GM19043 (cell line): Measurements from ENCODE around the gene TSPEAR.

Experiments
- ATAC-seq: cut with Tn5 transposase; IDR thresholded peaks from one replicate; pipeline ENCODE4 v1.9.1; 2021; ENCODE audit warnings: low read depth; ENCODE audit not compliant: unreplicated experiment

TSPEAR gene

GRCh38 chr21:44711327-44712202 lies at the start of gene TSPEAR:
TSS of gene TSPEAR (minus strand) at chr21:44711572. CDS start at chr21:44711514, 58 bp downstream.
- ATAC-seq, result no peak

GRCh38 chr21:44760376-44760775 lies 49.0 kb upstream of the TSPEAR start:
- ATAC-seq, result no peak

- ATAC-seq, result no peak
Observed at GRCh38 chr21:44759628-44760285, 48.4 kb upstream of the TSPEAR start.

- ATAC-seq, result no peak
Observed at GRCh38 chr21:44758781-44759627, 47.6 kb upstream of the TSPEAR start.

- no peak for ATAC-seq
Observed at GRCh38 chr21:44758141-44758561, 46.8 kb upstream of the TSPEAR start.

- ATAC-seq, result no peak
Observed at GRCh38 chr21:44757731-44758130, 46.4 kb upstream of the TSPEAR start.

GRCh38 chr21:44756423-44757185 lies 45.2 kb upstream of the TSPEAR start:
- no peak for ATAC-seq

- no peak for ATAC-seq
Observed at GRCh38 chr21:44755227-44755626, 43.9 kb upstream of the TSPEAR start.

GRCh38 chr21:44753357-44753756 lies 42.0 kb upstream of the TSPEAR start:
- ATAC-seq, result no peak

- ATAC-seq, result no peak
Observed at GRCh38 chr21:44752671-44753235, 41.4 kb upstream of the TSPEAR start.

GRCh38 chr21:44751799-44752636 lies 40.6 kb upstream of the TSPEAR start:
- no peak for ATAC-seq

GRCh38 chr21:44751186-44751798 lies 39.9 kb upstream of the TSPEAR start:
- ATAC-seq, result no peak

- ATAC-seq, result no peak
Observed at GRCh38 chr21:44750675-44751025, 39.3 kb upstream of the TSPEAR start.

GRCh38 chr21:44749759-44750674 lies 38.6 kb upstream of the TSPEAR start:
- ATAC-seq, result no peak

- no peak for ATAC-seq
Observed at GRCh38 chr21:44749116-44749758, 37.9 kb upstream of the TSPEAR start.

GRCh38 chr21:44748621-44749020 lies 37.2 kb upstream of the TSPEAR start:
- ATAC-seq, result no peak
